Heart right ventricle (tissue), 16 donors: ENCODE measurements around the gene THG1L. TPM values are rescaled to one million over a fixed set of nuclear protein-coding genes. Genes with fewer than 3 reads are reported as not detected.

Experiments used
- ATAC-seq, 8 donors: fragments of 200-7000 bp; cut with Tn5 transposase; one replicate each; pipeline ENCODE4 v1.9.1; 2020; ENCODE audit warnings: mild to moderate bottlenecking in 8 of 8, moderate library complexity in 8 of 8, moderate number of reproducible peaks in 1 of 8
- DNase-seq, 2 donors: peaks; one replicate each; pipeline ENCODE4 v3.0.0-alpha.2; 2020
- H3K27ac ChIP-seq, 10 donors: fragments of 200-600 bp; sonication (generic) in 2 of 10; one replicate each; pipeline versions ENCODE4 v1.5.0 to v1.8.0; 2020 to 2022; ENCODE audit warnings: mild to moderate bottlenecking in 3 of 10
- H3K27me3 ChIP-seq, 7 donors: fragments of 200-600 bp; one replicate each; pipeline ENCODE4 v1.8.0; 2021 to 2022; ENCODE audit warnings: mild to moderate bottlenecking in 2 of 7
- H3K36me3 ChIP-seq, 9 donors: fragments of 200-600 bp; sonication (generic) in 1 of 9; one replicate each; pipeline versions ENCODE4 v1.5.0 to v1.8.0; 2020 to 2022; ENCODE audit warnings: mild to moderate bottlenecking in 2 of 9
- H3K4me1 ChIP-seq, 9 donors: fragments of 200-600 bp; sonication (generic) in 1 of 9; one replicate each; pipeline versions ENCODE4 v1.5.0 to v1.8.0; 2020 to 2022; ENCODE audit warnings: mild to moderate bottlenecking in 4 of 9
- H3K4me3 ChIP-seq, 10 donors: fragments of 200-600 bp; sonication (generic) in 2 of 10; one replicate each; pipeline versions ENCODE4 v1.5.0 to v1.8.0; 2020 to 2022; ENCODE audit warnings: mild to moderate bottlenecking in 7 of 10, moderate library complexity in 2 of 10
- H3K9me3 ChIP-seq, 11 donors: fragments of 200-600 bp in 10 of 11; sonication (generic) in 2 of 11; one replicate each; pipeline versions ENCODE4 v1.5.0 to v1.8.0; 2013 to 2022; ENCODE audit warnings: mild to moderate bottlenecking in 2 of 11, control low read depth in 1 of 11, moderate library complexity in 1 of 11
- CTCF ChIP-seq, 9 donors: fragments of 200-600 bp; sonication (generic) in 2 of 9; IDR thresholded peaks; one replicate each; pipeline versions ENCODE4 v1.5.0 to v1.8.0; 2021 to 2022; ENCODE audit warnings: antibody characterized with exemption in 9 of 9, mild to moderate bottlenecking in 5 of 9, moderate library complexity in 1 of 9
- WGBS, 2 donors: extraction: QIAGEN DNeasy Blood & Tissue Kit; methylation state at CpG; one replicate each; pipeline ENCODE4 v1.1.7; 2013; ENCODE audit warnings: inconsistent platforms in 1 of 2; 5-methylcytosine and 5-hydroxymethylcytosine counted together
- intact Hi-C, 10 donors: fragments of 100-400 bp; cut with DNase I; formaldehyde crosslinking; loops; one replicate each; pipeline versions ENCODE4 v1.11.1 to v1.14.2; 2022
- polyA plus RNA-seq, 2 donors: library from polyadenylated mRNA; stranded (reverse); fragments of 200-250 nt; gene quantifications; one replicate each; pipeline ENCODE4 v1.2.3, GENCODE V29; 2013
- total RNA-seq, 10 donors: library from RNA; stranded (reverse); fragmentation: NEBNext Ultra II Directional in 3 of 10; extraction: Animal tissue kit (Norgen Biotek cat#: 25700) in 3 of 10; gene quantifications; one replicate each; pipeline versions ENCODE4 v1.2.1 to v1.2.4, GENCODE V29; 2021 to 2023
- donor health status: Arrhythmogenic right ventricular cardiomyopathy.
- donor health status: ischemic (EF 13 %, LVEDD 7.1; RV severe dilation, severe dysfunction).
- donor health status: healthy with polysubstance abuse.
- donor health status: DM: no; HTN: yes; CAD: no.
- donor health status: DM: no; HTN: no; CAD: no.
- donor health status: ischemic (EF 25% LVEDD 6.9; RV normal size, moderate dysfunction).
- donor health status: ischemic (EF 25% LVEDD 5.7; RV mildly dilated, moderate dysfunction).
- donor health status: healthy.
- donor health status: DM: yes; HTN: yes; CAD: no.
- donor health status: Ischemic cardiomyopathy.
- donor health status: ischemic (EF 35%, LVEDD 5.7; RV mildly dilated, moderate dysfunction).
- donor health status: nonischemic (EF 11% LVEDD 7.7; RV severe dilation, severe dysfunction).
- donor health status: DM: yes; HTN: yes; CAD: no.
- donor health status: PGD.
- donor health status: ischemic (EF 29% LVEDD 5.4; RV normal size, mild dysfunction).
- donor health status: nonischemic (EF 23%, LVEDD 6.1; RV moderate dilation, normal function).

THG1L gene
- total and polyA plus RNA-seq, 12 donors: 3.4 to 11.9 (median 6.3) TPM

GRCh38 chr5:157703736-157704135 is 27.5 kb upstream of the THG1L start:
- no peaks in the 10 kb centered on the region for H3K27me3 ChIP-seq
- 77 to 86% methylated on average over 3 of the region's 3 CpGs for WGBS, 2 donors
- no peak for TF ChIP-seq CTCF (IDR thresholded peaks at IDR 0.05)
- H3K27ac ChIP-seq: no peak overlapping the region
- H3K4me1 ChIP-seq: no peaks in the 10 kb centered on the region
- H3K9me3 ChIP-seq: peaks cover 0 to 19% (median 5%) of the 10 kb centered on the region in 11 donors
- H3K36me3 ChIP-seq: no peaks in the 10 kb centered on the region
- H3K4me3 ChIP-seq: no peak overlapping the region
- intact Hi-C loops: no loop called here
- no peak for ATAC-seq
- no peak for DNase-seq

- peaks cover 0 to 7% (median 3%) of the 10 kb centered on the region in 9 donors for H3K4me1 ChIP-seq
- no peak for DNase-seq
- intact Hi-C loops: no loop called here
- H3K36me3 ChIP-seq: no peaks in the 10 kb centered on the region
- ATAC-seq: no peak
- H3K4me3 ChIP-seq: no peak overlapping the region
- no peak for TF ChIP-seq CTCF (IDR thresholded peaks at IDR 0.05)
- no peaks in the 10 kb centered on the region for H3K9me3 ChIP-seq
- WGBS, 2 donors: 76 to 83% methylated on average over 1 of the region's 1 CpG
- H3K27ac ChIP-seq: no peak overlapping the region
- no peaks in the 10 kb centered on the region for H3K27me3 ChIP-seq
Measured at GRCh38 chr5:157708866-157709265, 22.4 kb upstream of the THG1L start.

GRCh38 chr5:157709346-157709745 is 21.9 kb upstream of the THG1L start:
- intact Hi-C loops: no loop called here
- H3K9me3 ChIP-seq: no peaks in the 10 kb centered on the region
- H3K4me3 ChIP-seq: no peak overlapping the region
- no peaks in the 10 kb centered on the region for H3K36me3 ChIP-seq
- TF ChIP-seq CTCF (IDR thresholded peaks at IDR 0.05): no peak
- peaks cover 0 to 7% (median 3%) of the 10 kb centered on the region in 9 donors for H3K4me1 ChIP-seq
- H3K27ac ChIP-seq: no peak overlapping the region
- no peaks in the 10 kb centered on the region for H3K27me3 ChIP-seq
- ATAC-seq (no peak), DNase-seq (no peak)

GRCh38 chr5:157710431-157710830 is 20.8 kb upstream of the THG1L start:
- 64 to 73% methylated on average over 3 of the region's 3 CpGs for WGBS, 2 donors
- Histone ChIP-seq H3K27ac (no peak overlapping the region), H3K4me1 (peaks cover 0 to 7% (median 3%) of the 10 kb centered on the region in 9 donors), H3K27me3 (no peaks in the 10 kb centered on the region), H3K4me3 (no peak overlapping the region), H3K9me3 (no peaks in the 10 kb centered on the region), H3K36me3 (no peaks in the 10 kb centered on the region)
- no peak for DNase-seq
- intact Hi-C loops: loop anchor here in 5 of 10 donors (10.0 kb wide), 4 partner anchors 206 to 386 kb away; no protein-coding TSS in a partner anchor
- TF ChIP-seq CTCF (IDR thresholded peaks at IDR 0.05): no peak
- ATAC-seq: no peak
